Hippocampal formation (tissue), 2 donors: Measurements from ENCODE around the gene CCHCR1.
A peak's percentile ranks its signal among the peaks of the same experiment; 100 is the strongest.

Source experiments
- DNase-seq, 2 donors: peaks; one replicate each; lab custom pipeline; 2025; lab: John Stamatoyannopoulos, UW

The CCHCR1 gene

DNA sequence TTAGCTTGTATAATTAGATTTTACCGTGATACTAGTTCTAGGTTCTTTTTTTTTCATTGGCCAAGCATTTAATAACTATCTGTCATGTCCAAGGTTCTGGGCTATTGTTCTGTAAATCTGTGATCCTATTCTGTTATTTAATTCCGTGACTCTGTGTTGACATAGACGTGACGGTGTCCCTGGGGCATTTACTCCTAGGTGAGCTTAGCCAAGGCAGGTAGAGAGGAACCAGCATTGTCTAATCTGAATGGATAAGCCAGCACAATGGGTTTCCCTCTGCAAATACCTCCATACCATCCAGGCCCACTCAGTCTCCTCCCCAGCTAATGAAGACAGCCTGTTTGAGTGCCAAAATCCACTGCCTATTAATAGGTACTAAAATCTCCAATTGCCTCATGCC, 28.5 kb downstream of the CCHCR1 start:
- no peak for DNase-seq

DNA sequence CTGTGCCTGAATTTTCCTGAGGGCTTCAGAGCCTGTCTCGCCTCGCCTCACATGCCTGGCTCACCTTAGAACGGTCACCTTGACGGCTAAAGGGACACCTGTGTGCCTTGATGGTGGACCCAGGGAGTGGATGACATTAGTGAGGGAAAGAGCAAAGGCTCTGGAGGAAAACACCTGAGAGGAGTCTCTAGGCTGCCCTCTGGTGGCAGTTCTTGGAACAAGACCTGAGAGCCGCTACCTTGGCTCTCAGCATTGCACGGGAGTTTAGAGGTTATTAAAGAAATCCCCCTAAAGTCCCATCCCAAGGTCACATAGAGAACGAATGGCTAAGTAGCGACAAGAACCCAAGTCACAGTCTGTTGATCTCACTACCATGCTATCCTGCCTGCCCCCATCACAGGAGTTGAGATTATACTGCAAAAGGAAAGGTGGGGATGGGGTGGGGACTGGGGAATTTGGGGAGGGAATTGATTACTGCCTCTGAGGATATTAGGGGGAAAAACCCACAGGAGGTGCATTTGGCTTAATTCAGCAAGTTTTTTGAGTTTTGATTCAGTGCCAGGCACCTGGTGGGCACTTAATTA, 29.4 kb downstream of the CCHCR1 start:
- peak in 1 of 2 donors; percentile 26 for DNase-seq

DNA sequence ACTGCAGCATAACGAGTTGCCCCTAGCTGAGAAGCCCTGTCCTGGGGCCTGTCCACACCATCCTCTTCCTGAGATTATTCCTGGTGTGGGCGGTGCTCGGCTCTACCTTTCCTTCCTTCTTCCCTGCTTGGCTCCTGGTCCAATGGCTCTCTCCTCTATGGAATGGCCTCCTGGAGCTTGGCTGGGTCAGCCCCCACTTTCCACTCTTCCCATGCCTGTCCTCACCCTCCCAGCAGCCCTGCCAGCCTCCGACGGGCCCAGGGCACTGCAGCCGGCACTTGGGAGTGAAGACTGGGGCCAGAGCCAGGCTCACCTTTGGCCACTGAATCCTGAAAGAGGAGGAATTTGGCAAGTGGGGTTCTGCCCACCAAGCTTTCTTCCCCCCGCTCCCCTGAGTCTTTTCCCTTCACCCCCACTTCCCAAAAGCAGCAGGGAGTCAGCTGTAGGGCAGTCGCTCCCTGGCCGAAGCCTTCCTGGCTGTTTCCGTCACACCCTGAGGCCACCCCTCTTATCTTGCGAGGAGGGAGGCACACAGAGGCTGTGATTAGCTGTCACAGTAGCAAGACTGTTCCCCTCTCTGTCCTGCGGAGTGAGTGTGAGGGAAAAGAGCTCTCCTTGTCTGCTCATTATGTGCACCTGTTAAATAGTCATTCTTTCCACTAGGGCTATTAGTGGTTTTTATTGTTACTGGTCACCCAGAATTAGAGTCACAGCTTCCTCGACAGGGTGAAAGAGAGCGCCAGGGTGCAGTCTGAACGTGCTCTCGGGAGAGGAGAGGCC, 31.0 kb downstream of the CCHCR1 start:
- no peak for DNase-seq

DNA sequence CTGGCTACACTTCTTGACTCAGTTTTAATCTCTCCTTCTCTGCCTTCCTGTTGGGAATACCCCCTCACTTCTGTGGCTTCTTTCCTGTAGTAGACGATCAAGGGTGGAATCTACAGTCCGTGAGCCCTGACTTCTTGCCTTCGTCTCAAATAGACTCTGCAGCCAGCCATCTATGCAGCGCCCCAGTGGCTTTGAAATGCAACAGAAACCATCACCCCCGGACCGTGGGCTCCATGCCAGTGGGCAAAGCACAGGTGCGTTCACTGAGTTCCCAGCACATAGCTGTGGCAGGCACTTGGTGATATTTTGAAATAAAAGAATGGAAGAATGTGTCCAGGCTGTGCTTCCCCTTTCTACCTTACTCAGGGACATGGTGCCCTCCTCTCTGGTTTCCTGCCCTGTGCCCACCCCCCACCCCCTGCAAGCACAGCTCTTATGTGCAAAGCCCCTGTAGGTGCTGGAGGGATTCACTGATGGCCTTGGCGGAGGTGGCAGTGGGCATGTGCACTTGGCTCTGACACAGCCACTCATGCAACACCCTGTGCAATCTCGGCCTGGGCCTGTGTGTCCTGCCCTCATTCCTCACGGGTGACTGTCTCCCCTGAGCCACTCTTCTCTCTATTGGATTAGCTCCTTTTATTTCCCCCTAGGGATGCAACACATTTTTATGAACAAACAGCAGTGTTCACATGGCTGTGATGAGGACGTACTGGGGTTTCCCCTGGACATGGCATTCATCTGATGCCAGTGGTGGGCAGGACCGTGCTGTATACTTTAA, 31.8 kb downstream of the CCHCR1 start:
- DNase-seq, result no peak

DNA sequence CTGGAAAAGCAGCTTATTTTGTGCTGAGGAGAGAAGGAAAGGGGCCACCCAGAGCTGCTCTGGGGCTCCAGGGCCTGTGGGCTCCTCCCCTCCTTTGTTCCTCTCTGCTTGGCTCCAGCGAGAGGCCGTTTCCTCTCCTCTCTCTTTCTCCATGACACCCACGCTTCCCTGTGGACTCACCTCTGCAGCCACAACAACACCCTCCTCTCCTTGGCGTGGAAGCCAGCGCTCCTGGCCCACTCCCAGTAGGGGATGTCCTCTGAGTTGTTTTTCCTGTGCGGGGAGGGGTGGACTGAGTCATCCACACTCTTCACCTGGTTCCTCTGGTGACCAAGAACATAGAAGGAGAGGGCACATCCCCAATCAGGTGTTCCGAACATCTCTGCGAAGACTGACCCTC, 32.4 kb downstream of the CCHCR1 start:
- no peak for DNase-seq

DNA sequence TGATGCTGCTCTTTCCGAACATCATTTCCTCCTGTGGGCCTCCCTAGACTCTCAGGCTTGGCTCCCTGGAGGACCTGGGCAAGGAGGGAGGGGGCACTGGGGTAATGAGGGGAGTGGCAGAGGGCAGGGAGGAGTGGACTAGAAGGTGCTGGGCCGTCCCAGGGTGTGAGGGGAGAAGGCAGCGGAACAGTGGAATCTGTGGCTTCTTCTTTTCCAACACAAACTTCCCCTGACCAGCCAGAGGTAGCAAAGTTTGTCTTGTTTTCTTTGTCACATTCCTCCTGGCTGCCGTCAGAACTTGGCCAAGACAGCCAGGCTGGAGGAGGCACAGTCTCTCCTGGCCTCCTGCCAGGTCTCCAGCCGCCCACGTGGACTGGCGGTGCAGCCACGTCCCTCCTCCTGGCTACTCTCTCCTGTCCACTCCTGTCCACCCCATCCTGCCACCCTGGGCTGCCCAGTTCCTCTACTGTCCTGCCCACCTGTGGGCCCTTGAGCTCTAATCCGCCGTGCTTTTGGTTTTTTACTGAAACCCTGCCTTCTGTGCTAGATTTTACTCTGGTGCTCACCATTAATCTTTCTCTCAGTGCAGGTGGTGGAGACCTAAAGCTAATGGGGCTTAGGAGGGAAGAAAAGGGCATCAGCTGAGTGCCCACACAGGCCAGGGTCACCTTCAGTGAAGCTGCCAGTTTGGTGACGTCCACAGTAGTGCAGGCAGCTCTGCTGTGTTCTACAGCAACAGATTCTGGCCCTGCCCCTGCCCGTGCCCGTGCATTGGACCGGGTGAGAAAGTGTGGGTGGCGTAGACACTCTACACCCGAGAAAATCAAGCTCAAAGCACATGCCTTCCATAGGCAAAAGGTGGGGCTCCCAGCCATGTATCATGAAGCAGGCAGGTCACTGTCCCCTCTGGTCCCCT, 34.6 kb downstream of the CCHCR1 start:
- peak in 1 of 2 donors; percentile 36 for DNase-seq

DNA sequence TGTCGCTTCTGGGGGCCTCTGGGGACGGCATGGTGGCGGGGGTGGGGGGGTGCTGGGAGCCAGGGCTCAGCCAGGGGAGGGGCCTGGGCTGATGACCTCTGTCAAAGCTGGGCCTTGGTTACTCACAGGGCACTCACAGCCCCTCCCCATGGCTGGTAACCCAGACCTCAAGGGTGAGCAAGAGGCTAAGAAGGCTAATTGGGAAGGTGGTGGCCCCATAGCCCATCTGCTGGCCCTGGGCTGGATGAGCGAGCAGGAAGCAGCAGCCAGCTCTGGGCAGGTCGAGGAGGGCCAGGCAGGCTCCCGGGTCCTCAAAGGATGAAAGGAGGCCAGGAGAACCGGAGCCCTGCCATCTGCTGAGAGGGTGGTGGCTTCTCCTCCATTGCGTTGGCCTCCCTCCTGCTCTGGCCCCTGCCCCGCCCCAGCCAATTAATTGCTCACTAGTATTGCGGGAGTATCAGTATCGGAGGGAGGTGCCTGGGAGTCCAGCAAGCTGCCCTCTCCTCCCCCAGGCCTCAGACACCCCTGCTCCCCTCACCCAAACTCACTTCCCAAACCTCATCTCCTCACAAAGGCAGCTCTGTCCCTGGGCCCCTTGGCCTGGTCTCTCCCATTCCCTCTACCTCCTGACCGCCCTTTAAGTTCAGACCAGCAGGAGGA, 36.3 kb downstream of the CCHCR1 start:
- DNase-seq, result no peak

DNA sequence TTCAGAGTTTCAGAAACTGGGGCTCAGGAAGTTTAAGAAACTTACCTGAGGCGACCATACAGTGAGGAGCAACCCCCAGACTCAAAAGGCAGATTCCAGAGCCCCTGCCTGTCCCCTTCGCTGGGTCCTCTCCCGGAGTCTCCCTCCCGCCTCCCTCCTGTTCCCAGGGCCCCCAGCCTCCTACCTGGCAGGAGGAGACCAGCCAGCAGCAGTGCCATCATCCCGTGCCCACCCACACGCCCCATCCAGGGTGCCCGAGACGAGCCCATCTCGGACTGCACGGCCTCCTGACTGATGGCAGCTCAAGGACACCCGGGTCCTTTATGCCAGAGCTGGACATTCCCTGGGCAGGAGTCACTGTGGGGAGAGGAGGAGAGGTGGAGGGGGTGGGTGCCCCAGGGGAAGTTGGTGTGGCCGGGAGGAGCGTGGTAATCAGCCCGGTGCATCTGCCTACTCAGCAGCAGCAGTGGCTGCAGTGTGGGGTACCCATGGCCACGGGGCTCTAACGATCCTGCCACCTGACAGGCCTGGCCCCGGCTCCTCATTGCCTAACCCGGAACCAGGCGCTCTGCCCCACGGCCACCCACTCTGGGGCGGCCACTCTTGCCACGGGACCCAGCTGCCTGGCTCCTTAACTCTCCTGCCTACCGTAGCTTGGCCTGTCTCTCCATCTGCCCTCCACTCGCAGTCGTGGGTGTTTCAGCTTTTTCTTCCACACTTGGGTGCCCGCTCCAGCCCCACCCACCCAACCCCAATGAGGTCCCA, 37.3 kb downstream of the CCHCR1 start, which contains the start of gene CDSN:
Gene CDSN, minus strand, starts transcription at position 296 of the 765 bp plus-strand sequence. Its CDS starts 27 bp downstream, at position 269.
- no peak for DNase-seq

DNA sequence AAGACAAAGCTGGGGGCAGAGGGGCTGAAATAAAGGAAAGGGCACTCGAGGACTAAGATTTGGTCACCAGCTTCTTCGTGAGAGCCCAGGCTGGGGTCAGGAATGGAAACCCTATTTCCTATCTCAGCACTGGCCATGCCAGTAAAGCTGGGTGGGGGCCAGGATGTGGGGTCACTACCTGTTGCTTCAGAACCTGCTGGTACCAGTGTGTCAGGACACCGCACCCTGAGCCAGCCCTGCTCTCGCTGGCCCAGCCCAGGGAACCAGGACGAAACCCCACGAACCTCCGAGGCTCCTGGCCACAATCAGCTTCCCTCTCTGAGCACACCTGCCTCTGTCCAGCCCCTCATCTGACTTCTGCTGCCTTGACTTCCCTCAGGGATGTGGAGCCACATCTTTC, 39.4 kb downstream of the CCHCR1 start:
- no peak for DNase-seq

DNA sequence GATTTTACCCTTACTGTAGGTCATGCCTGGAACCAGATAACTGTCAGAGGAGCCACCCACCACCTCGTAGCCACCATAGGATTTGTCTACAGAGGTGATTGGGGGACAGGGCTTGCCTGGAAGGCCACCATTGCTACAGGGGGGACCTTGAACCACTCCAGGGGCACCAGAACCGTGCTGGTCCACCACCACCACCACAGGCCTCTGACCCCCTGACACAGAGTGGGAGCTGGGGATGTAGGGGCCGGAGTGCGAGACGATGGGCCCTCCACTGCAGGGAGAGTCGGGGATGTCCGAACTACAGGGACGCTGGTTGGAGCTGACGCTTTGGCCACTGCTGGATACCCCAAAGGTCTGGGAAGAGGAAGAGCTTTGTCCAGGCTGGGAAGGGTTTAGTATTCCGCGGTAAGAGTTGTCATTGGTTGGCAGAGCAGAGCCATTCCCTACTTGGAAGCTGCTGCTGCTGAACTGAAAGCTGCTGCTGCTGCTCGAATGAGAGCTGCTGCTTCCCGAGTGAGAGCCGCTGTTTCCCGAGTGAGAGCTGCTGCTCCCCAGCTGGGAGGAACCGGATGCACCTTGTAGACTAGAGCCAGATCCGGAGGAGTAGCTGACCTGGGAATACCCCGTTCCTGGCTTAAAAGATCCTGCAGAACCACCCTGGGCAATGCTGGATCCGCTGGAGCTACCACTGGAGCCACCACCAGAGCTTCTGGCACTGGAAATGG, 40.8 kb downstream of the CCHCR1 start:
- no peak for DNase-seq

DNA sequence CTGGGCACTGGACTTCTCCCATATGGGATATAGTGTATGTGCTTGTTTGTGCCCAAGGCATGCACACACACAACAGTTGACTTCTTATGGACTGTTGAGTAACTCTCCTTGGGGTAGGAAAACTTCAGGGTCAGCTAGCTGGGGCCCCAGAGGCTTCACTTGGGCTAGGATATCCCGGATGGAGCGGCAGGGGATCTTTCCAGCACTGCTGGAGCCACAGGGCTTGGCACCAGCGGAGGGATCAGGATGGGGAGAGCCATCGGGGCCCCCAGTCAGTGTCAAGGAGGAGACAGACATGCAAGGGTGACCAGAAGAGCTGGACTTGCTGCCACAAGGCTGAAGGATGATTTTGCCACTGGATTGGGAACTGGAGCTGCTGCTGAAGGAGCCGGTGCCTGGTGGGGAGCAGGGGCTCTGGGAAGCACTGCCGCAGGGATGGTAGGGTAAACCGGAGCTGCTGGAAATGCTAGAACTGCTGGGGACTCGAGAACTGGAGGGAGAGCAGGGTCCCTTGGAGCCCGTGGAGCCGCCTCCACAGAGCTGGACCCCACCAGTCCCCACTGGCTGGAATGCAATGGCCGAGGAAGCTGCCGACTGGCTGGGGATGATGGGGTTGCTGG, 41.6 kb downstream of the CCHCR1 start:
- DNase-seq, result no peak

DNA sequence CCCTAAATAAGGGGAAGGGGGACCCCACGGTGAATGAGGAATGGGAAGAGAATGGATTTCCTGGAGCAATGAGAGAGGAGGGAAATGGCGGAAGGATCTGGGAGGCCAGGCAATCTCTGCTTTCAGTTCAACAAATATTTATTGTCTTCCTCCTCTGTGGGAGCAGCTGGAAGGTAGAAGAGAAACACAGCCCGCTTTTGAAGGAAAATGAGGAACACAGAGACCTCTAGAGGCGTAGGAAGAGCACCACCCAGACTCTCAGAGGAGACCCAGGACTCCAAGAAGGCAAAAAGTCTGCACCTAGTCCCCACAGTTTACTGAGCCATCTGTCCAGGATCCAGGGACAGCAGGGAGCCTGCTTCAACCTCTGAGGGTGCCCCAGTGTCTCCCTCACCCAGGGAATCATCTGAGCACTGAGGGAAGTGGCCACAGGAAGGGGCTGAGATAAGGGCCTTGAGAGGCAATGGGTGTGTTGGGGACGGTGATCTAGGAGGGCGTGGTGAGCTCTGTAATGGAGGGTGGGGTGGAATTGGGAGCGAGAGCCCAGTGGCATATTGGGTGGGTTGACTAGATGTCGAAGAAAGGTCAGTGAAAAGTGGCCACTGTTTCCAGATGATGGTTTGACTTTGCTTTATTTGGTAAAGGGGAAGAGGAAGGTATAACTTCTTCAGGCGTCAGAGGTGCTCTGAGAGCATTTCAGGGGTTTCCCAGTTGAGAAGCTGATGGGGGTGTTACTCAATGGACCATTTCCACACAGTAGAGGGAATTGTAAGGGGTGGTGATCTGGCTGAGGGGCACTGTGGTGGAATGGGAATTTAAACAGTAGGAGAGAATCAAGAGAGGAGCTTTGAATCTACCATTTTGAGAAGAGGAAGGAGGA, 42.4 kb downstream of the CCHCR1 start:
- DNase-seq, result peak in 1 of 2 donors; percentile 11

DNA sequence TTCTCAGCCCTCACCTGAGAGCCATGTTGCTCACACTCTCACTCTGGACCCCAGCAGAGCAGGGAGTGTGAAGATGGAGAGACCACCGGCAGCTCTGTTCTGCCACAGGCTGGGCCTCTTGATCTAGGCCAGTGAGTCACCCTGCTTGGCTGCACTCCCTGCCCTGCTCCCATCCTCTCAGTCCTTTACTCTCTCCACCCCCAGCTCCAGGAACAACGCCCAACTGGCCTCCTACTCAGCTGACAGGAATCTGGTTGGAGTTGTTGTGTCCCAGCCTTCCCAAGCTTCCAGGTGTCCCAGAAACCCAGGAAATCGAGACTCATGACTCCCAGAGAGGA, 43.1 kb downstream of the CCHCR1 start, which contains the start of gene PSORS1C1:
Gene PSORS1C1, plus strand, starts transcription at position 260 of the 338 bp plus-strand sequence. CDS start 14,833 bp downstream, outside the sequence.
- DNase-seq, result peak in 1 of 2 donors; percentile 55

DNA sequence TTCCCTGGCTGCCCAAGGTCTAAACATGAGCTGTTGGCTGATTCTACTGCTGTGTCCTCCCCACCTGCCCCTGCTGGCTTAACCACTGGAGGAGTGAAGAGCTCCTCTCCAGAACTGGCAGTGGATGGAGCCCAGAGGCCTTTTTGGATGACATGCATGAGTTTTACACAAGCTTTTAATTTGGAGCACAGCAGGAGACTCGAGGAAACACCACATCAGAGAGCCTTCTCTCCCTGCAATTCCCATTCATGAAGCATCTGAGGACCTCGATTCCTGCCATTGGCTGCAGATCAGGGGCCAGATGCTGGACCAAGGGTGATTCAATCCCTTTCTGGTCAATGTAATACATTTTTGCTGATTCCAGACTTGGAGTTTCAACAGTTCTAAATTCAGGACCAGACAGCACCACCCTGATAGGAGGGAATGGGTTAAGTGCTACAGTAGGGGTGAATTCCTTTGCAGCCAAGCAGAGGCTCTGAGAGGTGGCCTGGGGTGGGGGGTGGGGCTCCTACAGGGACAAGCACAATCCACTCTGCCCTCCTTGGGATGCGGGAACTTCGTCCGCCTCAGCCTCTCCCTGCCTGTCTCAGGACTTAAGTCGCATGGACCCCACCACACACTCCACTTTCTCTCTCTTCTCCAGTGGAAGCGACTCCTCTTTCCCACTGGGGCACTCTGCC, 43.6 kb downstream of the CCHCR1 start:
- no peak for DNase-seq

DNA sequence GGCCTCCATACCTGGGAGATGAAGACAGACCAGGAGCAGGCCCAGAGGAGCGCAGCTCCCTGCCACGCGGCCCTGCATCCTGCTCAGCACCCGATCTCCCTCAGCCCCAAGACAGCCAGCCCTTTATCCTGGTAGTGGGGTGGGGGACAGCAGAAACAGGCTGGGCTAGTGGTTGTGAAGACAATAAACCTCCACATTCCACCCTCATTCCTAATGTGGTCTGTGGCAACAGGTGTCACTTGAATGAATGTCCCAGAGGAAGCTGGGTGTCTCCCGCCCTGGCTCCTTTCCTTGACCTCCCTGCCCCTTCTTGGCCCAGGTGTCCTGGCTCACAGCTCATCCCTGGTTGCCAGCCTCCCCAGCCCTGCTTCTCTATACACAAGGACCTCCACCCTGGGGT, 45.1 kb downstream of the CCHCR1 start, which contains the start of gene C6orf15:
Gene C6orf15, minus strand, starts transcription at position 98 of the 400 bp plus-strand sequence. Its CDS starts 20 bp downstream, at position 78.
- no peak for DNase-seq

DNA sequence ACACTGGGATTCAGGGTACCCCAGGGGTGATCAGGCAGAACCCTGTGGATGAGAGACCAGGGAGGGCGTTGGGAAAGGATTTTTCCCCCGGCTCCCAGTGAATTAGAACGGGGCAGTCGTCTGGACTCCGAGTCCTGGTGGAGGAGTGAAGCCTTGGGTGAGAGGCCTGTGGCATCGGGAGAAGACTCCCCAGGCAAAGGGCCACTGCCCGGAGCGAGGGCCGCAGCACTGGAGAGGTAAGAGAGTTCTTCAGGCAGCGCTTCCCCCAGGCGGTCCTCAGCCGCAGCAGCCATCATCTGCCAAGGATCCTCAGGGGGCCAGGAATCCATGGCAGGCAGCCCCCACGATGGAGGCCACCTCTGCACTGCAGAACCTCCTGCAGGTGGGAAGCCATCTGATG, 45.9 kb downstream of the CCHCR1 start:
- no peak for DNase-seq

DNA sequence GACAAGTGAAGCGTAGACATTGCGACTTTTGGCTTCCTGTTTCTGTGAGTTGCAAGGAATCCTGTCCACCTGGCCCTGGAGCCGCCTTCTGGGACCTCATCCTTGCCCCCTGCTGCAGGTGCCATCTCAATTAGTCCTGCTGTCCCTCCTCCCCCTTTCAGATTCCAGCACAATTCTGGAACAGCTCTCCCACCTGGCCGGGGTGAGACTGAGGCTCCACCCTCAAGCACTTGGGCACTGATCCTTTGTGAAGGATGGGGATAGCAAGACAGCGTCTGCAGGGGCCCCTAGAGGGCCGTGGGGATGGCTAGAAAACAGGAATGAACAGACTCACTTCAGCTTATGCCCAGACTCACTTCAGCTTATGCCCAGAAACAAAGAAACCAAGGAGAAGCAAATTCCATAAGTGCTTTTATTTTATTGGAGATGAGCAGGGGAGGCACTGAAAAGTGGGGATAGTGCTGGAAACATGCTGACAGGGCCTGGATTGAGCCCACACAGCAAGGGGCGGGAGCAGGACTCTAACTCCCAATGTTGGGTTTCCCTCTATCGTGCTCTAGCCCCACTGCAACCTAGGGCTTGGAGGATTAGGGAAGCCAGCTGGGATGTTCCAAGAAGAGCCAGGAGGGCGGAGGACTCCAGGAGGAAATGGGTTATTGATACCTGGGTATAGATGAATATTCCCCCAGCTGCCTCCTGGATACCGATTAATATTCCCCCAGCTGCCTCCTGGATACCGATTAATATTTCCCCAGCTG, 46.6 kb downstream of the CCHCR1 start:
- no peak for DNase-seq
